Mesenteric fat pad (tissue), 1 donor: Measurements from ENCODE around the gene ANKRD44. TPM values are rescaled to one million over a fixed set of nuclear protein-coding genes. Genes with fewer than 3 reads are reported as not detected.
"Not testable (repeated sequence)": the region's sequence is repeated elsewhere in the genome, so short reads cannot be mapped to it uniquely, and the experiment has no call there.

Source experiments
- DNase-seq: peaks from one replicate; pipeline ENCODE4 v3.0.0-alpha.2; 2020; ENCODE audit warnings: low spot score
- total RNA-seq: library from RNA; stranded (reverse); fragmentation: NEBNext Ultra II Directional; extraction: Animal tissue kit (Norgen Biotek cat#: 25700); gene quantifications from one replicate; pipeline ENCODE4 v1.2.1, GENCODE V29; 2021
- donor health status: DM: yes; HTN: yes; CAD: no.

Gene ANKRD44
- total RNA-seq, 1 donor from 2014 or later, result 26.0 TPM

DNA sequence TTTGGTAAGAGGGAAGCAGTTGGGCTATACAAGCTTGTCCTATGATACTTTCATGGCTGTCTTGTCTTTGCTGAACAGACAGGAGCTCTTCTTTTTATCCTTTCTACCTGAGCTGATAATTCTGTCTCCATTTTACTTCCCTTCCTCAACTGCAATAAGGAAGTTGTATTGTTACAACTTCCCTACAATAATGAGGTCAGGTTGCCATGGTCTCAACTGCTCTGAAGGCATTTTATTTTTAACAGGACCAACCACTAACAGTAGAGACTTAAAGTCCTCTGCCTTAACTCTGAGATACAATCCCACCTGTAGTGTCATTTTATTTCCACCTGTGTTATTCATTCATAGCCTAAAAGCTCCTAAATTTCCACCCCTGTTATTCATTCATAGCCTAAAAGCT lies 265.5 kb downstream of the ANKRD44 start:
- DNase-seq, result no peak

DNA sequence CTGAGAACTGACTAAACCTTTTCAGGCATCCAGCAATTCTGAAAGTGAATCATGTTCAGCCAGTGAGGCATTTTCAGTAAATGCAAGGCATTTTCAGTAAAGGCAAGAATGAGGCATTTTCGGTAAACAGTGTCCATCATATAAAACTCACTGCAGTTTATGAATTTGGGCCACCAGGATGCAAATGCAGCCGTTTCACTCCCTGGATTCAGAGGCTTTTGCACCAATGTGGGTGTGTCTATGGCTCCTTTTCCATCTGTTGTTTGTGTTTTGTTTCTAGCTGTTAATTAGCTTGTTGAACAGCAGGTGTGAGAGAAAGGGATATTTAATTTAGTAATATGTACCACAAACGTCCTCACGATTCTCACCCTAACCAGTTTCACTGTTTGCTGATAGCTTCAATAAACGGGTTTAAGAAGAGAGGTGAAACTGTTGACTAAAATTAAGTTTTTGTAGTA lies 267.8 kb downstream of the ANKRD44 start:
- no peak for DNase-seq

DNA sequence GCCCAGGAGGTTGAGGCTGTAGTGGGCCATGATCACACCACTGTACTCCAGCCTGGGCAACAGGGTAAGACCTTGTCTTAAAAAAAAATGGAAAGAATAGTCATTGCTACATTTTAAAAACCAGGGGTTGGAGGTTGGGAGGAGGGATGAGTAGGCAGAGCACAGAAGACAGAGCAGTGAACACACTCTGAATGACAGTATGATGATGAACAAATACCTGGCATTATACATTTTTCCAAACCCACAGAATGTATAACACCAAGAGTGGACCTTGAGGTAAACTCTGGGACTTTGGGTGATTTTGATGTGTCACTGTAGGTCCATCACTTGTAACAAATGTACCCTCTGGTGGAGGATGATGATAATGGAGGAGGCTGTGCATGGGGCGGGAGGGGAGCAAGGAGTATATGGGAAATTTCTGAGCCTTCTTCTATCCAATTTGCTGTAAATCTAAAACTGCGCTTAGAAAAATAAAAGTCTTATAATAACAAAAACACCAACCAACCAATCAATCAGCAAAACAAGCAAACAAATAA lies 272.6 kb downstream of the ANKRD44 start:
- no peak for DNase-seq

DNA sequence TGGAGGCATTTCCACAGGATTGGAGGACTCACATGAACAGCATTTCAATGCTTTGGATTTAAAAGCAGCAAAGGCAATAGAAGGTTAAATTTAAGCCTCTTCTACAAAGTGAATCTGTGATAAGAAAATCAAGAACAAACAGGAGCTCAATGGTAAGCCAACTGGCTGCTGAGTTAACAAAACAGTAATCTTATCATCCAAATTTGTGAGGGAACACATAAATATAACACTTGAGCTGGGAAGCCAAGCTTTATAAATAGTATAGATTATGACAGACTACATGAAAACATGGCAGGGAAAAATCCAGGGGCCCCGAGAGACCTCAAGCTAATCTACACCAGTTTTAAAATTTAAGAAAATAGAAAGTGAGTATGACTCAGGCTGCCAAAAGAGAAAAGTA lies 275.6 kb downstream of the ANKRD44 start:
- DNase-seq, result no peak

GRCh38 chr2:197034292-197034691 lies 276.3 kb downstream of the ANKRD44 start:
- DNase-seq, result no peak

- no peak for DNase-seq
Measured at GRCh38 chr2:197033222-197033621, 277.4 kb downstream of the ANKRD44 start.

- DNase-seq, result no peak
Measured at GRCh38 chr2:197031803-197032202, 278.8 kb downstream of the ANKRD44 start.

DNA sequence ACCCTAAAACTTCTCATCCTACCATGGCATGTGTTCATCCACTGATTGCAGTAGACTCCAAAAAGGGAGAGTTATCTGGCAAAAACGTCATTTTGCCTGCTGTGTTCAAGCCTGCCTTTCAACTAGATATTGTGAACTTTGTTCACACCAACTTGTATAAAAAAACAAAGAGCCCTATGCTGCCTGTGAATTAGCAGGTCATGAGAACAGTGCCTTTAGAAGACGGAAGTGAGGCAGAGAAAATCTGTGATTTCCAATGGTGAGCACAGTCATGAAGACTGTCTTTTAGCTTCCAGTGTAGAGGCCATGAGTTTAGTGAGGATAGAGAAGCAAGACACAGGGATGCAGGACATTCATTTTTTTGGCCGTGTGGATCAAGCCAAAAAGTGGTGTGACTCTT lies 280.5 kb downstream of the ANKRD44 start:
- DNase-seq, result no peak

- DNase-seq, result no peak
Measured at GRCh38 chr2:197028633-197029032, 281.9 kb downstream of the ANKRD44 start.

DNA sequence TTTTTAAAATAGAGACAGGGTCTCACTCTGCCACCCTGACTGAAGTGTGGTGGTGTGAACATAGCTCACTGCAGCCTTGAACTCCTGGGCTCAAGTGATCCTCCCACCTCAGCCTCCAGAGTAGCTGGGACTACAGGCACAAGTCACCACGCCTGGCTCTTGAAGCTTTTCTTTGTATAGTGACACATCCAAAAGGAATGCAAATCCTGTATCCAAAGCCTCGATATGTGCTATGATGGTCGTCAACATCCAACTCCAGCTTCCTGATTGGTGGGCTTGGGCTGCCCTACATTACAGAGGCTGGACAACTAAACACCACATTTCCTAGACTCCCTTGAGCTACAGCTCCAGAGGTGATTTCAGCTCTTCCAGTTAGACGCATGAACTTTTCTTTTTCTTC lies 282.4 kb downstream of the ANKRD44 start:
- DNase-seq, result no peak

- DNase-seq, result no peak
Measured at GRCh38 chr2:197024206-197024605, 286.4 kb downstream of the ANKRD44 start.

- DNase-seq, result not testable (repeated sequence)
Measured at GRCh38 chr2:197020921-197021320, 289.7 kb downstream of the ANKRD44 start.

GRCh38 chr2:197013098-197013497 lies 297.5 kb downstream of the ANKRD44 start:
- no peak for DNase-seq

GRCh38 chr2:197011801-197012641 lies 298.6 kb downstream of the ANKRD44 start:
- no peak for DNase-seq

- no peak for DNase-seq
Measured at GRCh38 chr2:197011021-197011417, 299.6 kb downstream of the ANKRD44 start.

DNA sequence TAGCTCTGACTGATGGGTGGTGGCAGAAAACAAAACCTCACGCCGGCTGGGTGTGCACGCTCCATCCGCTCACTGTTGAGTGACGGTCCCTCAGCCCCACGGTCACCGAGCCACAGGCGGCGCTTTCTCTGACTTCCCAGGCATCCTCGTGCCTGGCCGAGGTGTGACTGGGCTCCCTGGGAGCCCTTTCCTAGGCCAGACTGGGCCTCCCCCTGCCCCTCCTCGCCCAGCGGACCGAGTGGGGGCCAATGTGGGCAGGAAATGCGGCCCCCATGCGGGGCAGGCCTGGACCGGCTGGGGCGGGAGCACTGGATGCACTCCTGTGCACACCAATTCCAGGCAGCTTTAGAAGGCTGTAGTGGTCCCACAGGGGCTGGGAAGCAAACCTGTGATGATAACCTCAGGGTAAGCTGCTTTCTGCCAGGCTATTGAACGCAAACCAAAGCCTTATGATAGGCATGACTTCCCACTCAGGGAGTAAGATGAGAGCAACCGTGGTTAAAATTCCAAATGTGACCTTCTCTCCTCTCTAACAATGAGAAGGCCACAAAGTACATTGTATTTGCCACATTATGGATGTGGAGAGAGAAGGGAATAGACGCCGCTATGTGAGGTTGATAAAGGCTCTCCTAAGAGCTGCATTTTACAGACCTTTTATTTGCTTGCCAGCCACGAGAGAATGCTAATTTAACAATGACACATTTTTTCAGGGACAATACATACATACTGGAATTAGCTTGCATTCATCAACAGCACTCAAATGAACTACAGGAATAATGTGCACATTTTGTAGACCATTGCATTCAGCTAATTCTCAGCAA lies 300.2 kb downstream of the ANKRD44 start:
- DNase-seq, result no peak

GRCh38 chr2:197008741-197009341 lies 301.7 kb downstream of the ANKRD44 start:
- not testable (repeated sequence) for DNase-seq

- DNase-seq, result no peak
Measured at GRCh38 chr2:197007716-197008628, 302.6 kb downstream of the ANKRD44 start.

DNA sequence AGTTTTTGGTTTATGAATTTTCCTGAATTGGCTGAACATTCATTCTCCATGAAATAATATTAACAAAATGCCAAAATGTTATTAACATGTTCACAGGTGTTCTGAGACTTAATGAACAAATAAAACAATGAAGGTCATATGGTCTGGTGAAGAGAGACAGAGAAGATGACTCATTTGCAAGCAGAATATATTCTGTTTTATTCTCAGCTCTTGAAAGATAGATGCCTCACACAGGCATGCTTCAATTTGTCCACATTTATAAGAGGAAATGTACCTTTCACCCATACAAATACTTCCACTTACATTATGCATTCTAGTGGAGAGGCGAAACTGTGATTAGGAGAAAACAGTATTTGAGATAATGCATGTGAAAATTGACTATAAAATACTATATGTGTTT lies 308.7 kb downstream of the ANKRD44 start:
- no peak for DNase-seq

DNA sequence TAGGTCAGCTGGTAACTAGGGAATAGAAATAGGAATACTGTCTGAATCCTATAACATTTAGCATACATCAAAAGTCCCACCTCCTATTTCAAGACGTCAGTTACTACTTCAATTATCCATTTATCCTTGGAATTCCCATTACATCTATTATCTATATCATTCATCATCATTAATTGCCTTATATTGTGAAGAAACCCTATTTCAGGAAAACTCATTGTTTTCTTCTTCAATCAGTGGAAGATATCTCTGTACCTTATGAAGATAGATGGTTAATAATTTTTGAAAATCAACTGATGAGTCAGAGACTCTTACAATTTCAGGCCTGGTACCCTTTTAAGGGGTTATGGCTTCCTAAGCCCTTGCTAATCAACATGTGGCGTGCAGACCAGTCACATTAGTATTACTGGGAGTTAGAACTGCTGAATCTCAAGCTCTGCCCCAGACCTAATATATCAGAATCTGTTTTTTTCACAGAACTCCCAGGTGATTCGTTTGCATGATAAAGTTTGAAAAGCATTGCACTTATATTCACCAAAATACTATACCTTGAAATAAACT lies 314.7 kb downstream of the ANKRD44 start:
- DNase-seq, result no peak
